SK-N-MC (cell line): ENCODE results near the gene SPIN1.

ENCODE experiments used
- DNase-seq: peaks from one replicate; pipeline ENCODE4 v3.0.0-alpha.2; 2011; ENCODE audit warnings: low read depth, low spot score
- H3K27ac ChIP-seq: fragments of 200-600 bp; sonication (generic); 2 replicates; pipeline ENCODE4 v1.5.1; 2016; ENCODE audit warnings: mixed run types
- H3K36me3 ChIP-seq: fragments of 200-600 bp; sonication (generic); 2 replicates; pipeline ENCODE4 v1.6.1; 2017; ENCODE audit warnings: antibody characterized with exemption, low read length, mixed read lengths; ENCODE audit not compliant: insufficient read depth
- H3K4me3 ChIP-seq: fragments of 200-600 bp; sonication (generic); 2 replicates; pipeline ENCODE4 v1.5.1; 2016
- H3K9ac ChIP-seq: fragments of 200-600 bp; sonication (generic); 2 replicates; pipeline ENCODE4 v1.8.0; 2017; ENCODE audit warnings: mixed run types, mixed read lengths; ENCODE audit not compliant: insufficient read length
- H3K9me3 ChIP-seq: fragments of 200-600 bp; sonication (generic); 2 replicates; pipeline ENCODE4 v1.6.1; 2017; ENCODE audit warnings: low read depth, mild to moderate bottlenecking, antibody characterized with exemption, low read length, moderate library complexity, mixed read lengths
- EZH2 ChIP-seq: fragments of 200-600 bp; sonication (generic); IDR thresholded peaks from one replicate; pipeline ENCODE4 v1.6.1; 2017; ENCODE audit warnings: antibody characterized with exemption
- FOXP2 ChIP-seq: optimal IDR thresholded peaks from 2 replicates; pipeline ENCODE3; 2011; ENCODE audit warnings: mild to moderate bottlenecking, moderate library complexity; ENCODE audit not compliant: insufficient read depth; ENCODE audit errors: extremely low read length, control extremely low read depth
- POLR2AphosphoS5 ChIP-seq: IDR thresholded peaks from 2 replicates; pipeline ENCODE4 v1.6.1; 2012; ENCODE audit warnings: mild to moderate bottlenecking, low read depth, low read length, borderline replicate concordance

SPIN1 gene

DNA sequence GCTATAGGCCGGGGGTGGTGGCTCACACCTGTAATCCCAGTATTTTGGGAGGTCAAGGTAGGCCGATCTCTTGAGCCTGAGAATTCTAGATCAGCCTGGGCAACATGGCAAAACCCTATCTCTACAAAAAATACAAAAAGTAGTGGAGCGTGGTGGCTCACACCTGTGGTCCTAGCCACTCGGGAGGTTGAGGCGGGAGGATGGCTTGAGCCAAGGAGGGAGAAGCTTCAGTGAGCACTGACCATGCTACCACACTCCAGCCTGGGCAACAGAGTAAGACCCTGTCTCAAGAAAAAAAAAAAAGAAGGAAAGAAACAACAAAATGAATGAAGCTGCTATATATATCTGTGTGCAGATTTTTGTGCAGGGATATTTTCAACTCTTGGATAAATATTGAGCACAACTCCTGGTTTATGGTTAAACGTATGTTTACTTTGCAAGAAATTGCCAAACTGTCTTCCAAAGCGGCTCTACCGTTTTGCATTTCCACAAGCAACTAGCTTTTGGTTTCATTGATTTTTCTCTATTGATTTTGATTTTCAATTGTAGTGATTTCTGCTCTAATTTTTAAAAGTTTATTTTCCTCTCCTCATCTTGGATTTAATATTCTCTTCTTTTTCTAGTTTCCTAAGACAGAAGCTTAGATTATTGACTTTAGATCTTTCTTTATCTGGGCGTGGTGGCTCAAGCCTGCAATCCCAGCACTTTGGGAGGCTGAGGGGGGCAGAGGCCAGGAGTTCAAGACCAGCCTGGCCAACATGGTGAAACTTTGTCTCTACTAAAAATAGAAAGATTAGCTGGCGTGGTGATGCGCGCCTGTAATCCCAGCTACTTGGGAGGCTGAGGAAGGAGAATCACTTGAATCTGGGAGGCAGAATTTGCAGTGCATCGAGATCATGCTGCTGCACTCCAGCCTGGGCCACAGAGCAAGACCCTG, 49.2 kb downstream of the SPIN1 start:
- Histone ChIP-seq H3K9me3 (no peaks in the 10 kb centered on the region), H3K36me3 (peaks cover 64% of the 10 kb centered on the region), H3K27ac (no peak overlapping the region), H3K4me3 (no peak overlapping the region), H3K9ac (no peak overlapping the region)
- no peak for TF ChIP-seq FOXP2
- TF ChIP-seq EZH2: no peak
- no peak for TF ChIP-seq POLR2AphosphoS5
- no peak for DNase-seq

DNA sequence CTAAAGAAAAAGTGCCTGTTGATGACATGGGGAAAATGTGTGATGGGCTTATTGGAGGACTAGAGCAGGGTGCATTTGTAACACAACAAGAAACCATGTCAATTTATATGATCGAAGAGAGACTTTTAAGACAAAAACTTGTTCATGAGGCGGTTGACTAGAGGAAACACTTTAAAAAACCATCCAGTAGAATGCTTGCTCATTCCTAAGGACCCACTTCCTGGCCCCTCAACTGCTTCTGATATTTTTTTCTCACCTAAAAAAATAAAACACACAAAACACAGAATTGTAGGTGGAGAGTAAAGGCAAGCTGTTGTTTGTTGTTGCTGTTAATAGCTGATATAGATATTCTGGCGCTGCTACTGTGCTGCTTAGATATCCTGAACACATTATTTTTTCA, 50.6 kb downstream of the SPIN1 start:
- H3K9me3 ChIP-seq: no peaks in the 10 kb centered on the region
- peaks cover 55% of the 10 kb centered on the region for H3K36me3 ChIP-seq
- DNase-seq: no peak
- H3K27ac ChIP-seq: peak overlapping the region; percentile 35
- H3K9ac ChIP-seq: no peak overlapping the region
- H3K4me3 ChIP-seq: no peak overlapping the region
- TF ChIP-seq POLR2AphosphoS5: no peak
- no peak for TF ChIP-seq EZH2
- TF ChIP-seq FOXP2: no peak

DNA sequence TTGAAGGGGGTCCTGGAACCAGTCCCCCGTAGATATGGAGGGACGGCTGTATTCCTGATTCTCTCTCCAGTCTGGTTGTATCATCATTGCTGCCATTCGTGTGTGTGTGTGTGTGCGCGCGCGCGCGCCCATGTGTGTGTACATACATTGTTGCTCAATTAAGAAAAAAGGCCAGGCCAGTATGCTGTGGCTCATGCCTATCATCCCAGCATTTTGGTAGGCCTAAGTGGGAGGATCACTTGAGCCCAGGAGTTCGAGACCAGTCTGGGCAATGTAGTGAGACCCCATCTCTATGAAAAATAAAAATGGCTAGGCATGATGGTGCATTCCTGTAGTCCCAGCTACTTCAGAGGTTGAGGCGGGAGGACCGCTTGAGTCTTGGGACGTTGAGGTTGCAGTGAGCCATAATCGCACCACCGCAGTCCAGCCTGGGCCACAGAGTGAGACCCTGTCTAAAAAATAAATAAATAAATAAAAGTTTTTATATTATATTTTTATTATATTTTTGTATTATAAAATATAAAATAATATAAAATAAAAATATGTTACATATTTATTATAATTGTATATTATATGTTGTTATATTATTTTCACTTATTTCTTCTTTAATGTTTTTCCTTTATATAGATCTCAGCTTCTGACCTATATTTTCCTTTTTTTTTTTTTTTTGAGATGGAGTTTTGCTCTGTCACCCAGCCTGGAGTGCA, 53.2 kb downstream of the SPIN1 start:
- no peak overlapping the region for H3K9ac ChIP-seq
- H3K4me3 ChIP-seq: no peak overlapping the region
- H3K36me3 ChIP-seq: peaks cover 37% of the 10 kb centered on the region
- DNase-seq: no peak
- no peaks in the 10 kb centered on the region for H3K9me3 ChIP-seq
- TF ChIP-seq POLR2AphosphoS5: no peak
- TF ChIP-seq FOXP2: no peak
- TF ChIP-seq EZH2: no peak
- H3K27ac ChIP-seq: no peak overlapping the region

DNA sequence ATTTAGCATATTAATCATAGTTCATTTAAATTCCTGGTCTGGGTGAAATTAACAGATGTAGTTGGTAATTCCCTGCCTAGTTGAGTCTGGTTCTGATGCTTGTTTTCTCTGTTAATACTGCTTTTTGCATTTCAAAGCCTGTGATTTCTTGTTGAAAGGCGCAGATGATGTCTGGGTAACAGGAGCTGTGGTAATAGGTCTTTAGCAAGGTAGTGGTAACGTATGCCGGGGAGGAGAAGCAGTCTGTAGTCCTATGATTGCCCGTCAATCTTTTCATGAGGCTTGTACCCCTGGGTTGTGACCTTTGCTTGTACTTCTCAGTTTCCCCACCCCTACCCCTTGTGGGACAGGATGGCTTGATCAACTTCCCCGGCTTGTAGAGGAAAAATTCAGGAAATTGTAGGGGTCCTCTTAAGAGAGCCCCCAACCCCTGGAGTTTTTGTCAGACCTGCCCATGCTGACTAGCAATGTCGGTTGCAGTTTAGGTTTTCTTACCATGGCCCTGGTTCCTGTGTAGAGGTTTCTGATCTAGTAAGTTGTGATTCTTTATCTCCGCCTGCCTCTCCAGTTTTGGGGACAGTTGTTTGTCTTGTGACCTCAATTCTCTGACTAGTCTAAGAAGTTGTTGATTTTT, 55.4 kb downstream of the SPIN1 start:
- no peak overlapping the region for H3K4me3 ChIP-seq
- H3K9me3 ChIP-seq: no peaks in the 10 kb centered on the region
- TF ChIP-seq FOXP2: no peak
- no peak for TF ChIP-seq EZH2
- no peak for TF ChIP-seq POLR2AphosphoS5
- H3K27ac ChIP-seq: no peak overlapping the region
- H3K36me3 ChIP-seq: peaks cover 40% of the 10 kb centered on the region
- no peak overlapping the region for H3K9ac ChIP-seq
- DNase-seq: no peak

DNA sequence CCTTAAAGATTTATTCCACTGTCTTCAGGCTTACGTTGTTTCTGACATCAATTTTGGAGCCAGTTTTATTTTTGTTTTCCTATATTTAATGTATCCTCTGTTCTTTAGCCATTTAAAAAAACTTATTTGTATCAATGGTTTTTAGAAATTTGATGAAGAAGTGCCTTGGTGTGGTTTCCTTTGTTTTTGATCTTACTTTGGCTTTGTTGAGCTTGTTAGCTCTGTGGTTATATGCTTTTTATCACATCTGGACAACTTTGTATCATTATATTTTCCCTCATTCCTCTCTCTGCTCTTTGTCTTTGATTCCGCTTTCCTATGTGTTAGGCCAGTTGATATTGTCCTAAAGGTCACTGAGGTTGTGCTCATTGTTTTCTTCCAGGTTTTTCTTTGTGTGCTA, 58.5 kb downstream of the SPIN1 start:
- H3K9ac ChIP-seq: no peak overlapping the region
- TF ChIP-seq FOXP2 (no peak), POLR2AphosphoS5 (no peak), EZH2 (no peak)
- no peak overlapping the region for H3K4me3 ChIP-seq
- no peak overlapping the region for H3K27ac ChIP-seq
- H3K36me3 ChIP-seq: peaks cover 56% of the 10 kb centered on the region
- no peaks in the 10 kb centered on the region for H3K9me3 ChIP-seq
- no peak for DNase-seq

DNA sequence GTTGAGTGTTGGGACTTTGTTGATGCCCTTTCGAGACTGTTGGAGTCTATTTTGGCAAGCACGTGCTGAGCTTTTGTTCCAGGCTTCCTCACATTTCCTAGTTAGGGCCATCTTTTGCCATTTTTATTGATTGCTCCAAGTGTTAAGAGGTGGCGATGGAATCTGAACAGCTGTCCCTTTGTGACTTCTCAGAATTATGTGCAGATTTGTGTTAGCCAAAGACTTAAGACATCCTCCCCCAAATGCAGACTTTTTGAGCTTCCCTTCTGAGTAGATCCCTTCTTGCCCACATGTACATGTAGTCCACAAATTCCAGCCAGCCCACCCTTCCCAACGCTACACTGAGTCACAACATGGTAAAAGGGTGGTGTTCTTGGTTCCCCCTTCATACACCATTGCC, 59.2 kb downstream of the SPIN1 start:
- Histone ChIP-seq H3K4me3 (no peak overlapping the region), H3K9ac (no peak overlapping the region), H3K9me3 (no peaks in the 10 kb centered on the region), H3K27ac (no peak overlapping the region), H3K36me3 (peaks cover 57% of the 10 kb centered on the region)
- DNase-seq: no peak
- no peak for TF ChIP-seq EZH2
- TF ChIP-seq FOXP2: no peak
- TF ChIP-seq POLR2AphosphoS5: no peak

DNA sequence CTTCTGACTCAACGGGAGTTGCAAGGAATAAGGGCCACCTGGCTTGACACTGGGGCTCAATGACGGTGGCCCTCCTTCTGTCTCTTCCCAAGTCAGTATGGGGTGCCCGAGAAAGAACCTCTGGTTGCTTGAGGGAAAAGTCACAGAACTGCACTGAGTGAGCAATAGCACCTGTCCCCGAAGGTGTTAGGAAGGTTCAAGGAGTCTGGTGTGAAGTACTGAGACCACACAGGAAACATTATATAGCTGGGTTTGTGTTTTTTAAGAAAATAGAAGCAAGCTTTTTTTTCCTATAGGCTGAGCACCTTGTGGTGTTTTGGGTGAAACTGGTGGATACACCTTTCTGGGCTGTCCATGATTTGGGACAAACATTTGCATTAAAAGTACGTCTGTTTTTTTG, 62.9 kb downstream of the SPIN1 start:
- no peak overlapping the region for H3K4me3 ChIP-seq

DNA sequence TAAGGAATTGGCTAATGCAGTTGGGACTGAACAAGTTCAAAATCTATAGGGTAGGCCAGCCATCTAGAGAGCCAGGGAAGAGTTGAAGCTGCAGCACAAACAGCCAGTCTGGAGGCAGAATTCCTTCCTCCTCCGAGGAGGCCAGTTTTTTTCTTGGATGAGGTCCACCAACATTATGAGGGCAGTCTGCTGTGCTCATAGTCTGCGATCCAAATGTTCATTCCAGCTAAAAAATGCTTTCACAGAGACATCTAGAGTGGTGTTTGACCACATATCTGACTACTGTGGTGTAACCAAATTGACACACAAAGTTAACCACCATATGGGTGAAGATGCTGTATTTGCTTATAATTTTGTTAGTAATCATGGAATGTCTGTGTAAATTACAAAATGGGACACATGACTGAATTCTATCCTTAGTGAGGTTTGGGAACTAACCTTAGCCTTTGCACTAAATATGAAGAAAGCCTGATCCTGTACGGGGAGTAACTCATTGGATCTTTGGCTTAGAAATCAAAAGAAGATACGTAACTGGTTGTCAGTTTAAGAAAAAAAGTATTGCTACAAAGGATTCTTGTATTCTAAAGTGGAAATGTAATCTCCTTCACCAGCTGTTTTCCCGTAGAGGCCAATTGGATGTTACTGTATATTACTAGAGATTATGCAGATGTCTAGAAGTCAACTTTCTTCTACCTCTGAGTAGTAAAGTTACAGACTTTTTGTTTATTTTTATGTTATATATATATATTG, 70.6 kb downstream of the SPIN1 start:
- Histone ChIP-seq H3K36me3 (peaks cover 44% of the 10 kb centered on the region), H3K9me3 (no peaks in the 10 kb centered on the region), H3K4me3 (no peak overlapping the region), H3K9ac (no peak overlapping the region), H3K27ac (peak overlapping the region; percentile 22; the same call in 1 of the 2 replicates)
- no peak for TF ChIP-seq FOXP2
- no peak for TF ChIP-seq POLR2AphosphoS5
- TF ChIP-seq EZH2: no peak
- DNase-seq: no peak

More for the DNA sequence above, 62.9 kb downstream of the SPIN1 start:
- Histone ChIP-seq H3K9me3 (no peaks in the 10 kb centered on the region), H3K27ac (no peak overlapping the region), H3K9ac (no peak overlapping the region), H3K36me3 (peaks cover 64% of the 10 kb centered on the region)
- TF ChIP-seq EZH2 (no peak), FOXP2 (no peak), POLR2AphosphoS5 (no peak)
- DNase-seq: no peak
